Duodenal mucosa (tissue), 2 donors: ENCODE results near the gene GBE1.

Source experiments
- H3K27ac ChIP-seq: one replicate; pipeline ENCODE4 v1.7.0; 2013; ENCODE audit warnings: low read depth, low read length
- H3K27me3 ChIP-seq, 2 donors: one replicate each; pipeline ENCODE4 v1.7.0; 2013; ENCODE audit warnings: low read length in 2 of 2, control low read depth in 1 of 2; ENCODE audit not compliant: insufficient read depth in 2 of 2, control insufficient read depth in 1 of 2
- H3K36me3 ChIP-seq, 2 donors: one replicate each; pipeline ENCODE4 v1.7.0; 2013; ENCODE audit warnings: low read length in 2 of 2, control low read depth in 1 of 2; ENCODE audit not compliant: insufficient read depth in 2 of 2, control insufficient read depth in 1 of 2
- H3K4me1 ChIP-seq, 2 donors: one replicate each; pipeline ENCODE4 v1.7.0; 2013; ENCODE audit warnings: low read length in 2 of 2, control low read depth in 1 of 2; ENCODE audit not compliant: insufficient read depth in 2 of 2, control insufficient read depth in 1 of 2
- H3K4me3 ChIP-seq, 2 donors: one replicate each; pipeline ENCODE4 v1.7.0; 2013; ENCODE audit warnings: low read length in 2 of 2, low read depth in 1 of 2
- H3K9ac ChIP-seq, 2 donors: one replicate each; pipeline ENCODE4 v1.7.0; 2013; ENCODE audit warnings: low read length in 2 of 2, low read depth in 1 of 2
- H3K9me3 ChIP-seq, 2 donors: one replicate each; pipeline ENCODE4 v1.7.0; 2013; ENCODE audit warnings: low read length in 2 of 2, control low read depth in 1 of 2; ENCODE audit not compliant: control insufficient read depth in 1 of 2

Gene GBE1

DNA sequence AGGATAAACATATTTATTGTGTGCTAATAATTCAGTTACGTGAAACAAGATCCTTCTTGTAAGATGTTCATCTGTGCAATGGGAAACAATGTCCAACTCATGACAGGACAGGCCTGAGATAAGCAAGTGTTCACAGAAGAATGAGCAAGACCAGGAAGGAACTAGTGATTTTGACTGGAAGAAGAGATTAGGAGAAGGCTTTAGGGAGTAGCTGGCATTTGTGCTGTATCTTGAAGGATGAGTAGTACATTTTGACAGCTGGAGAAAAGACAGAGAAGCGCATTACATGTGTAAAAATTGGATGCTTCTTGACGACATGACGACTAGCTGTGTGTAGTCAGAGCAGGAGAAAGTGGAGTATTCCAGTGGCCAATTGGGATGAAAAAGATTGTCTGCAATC, 48.4 kb downstream of the GBE1 start:
- Histone ChIP-seq H3K36me3 (no peaks in the 10 kb centered on the region), H3K27ac (no peak overlapping the region), H3K4me3 (no peak overlapping the region), H3K27me3 (no peaks in the 10 kb centered on the region), H3K9me3 (no peaks in the 10 kb centered on the region), H3K9ac (no peak overlapping the region), H3K4me1 (no peaks in the 10 kb centered on the region)

DNA sequence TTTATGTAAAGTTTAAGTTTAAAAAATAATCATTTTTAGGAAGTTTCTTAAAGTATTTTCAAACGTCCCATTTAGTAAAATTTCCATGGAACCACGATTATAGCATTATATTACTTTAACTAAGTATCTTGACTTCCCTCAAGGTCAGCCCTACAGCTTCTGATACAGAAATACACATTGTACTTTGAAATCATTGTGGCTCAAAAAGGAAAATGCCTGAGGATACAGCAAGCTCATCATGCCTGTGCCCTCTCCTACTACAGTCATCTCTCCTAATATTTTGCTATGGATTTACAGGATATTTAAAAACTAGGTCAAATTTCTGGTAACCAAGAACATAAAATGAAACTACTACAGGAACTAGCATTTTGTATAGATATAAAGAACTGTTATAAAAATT, 51.8 kb downstream of the GBE1 start:
- H3K36me3 ChIP-seq, result no peaks in the 10 kb centered on the region
- H3K9ac ChIP-seq, result no peak overlapping the region
- no peaks in the 10 kb centered on the region for H3K9me3 ChIP-seq
- no peak overlapping the region for H3K27ac ChIP-seq
- H3K4me1 ChIP-seq, result no peaks in the 10 kb centered on the region
- H3K27me3 ChIP-seq, result no peaks in the 10 kb centered on the region
- no peak overlapping the region for H3K4me3 ChIP-seq

DNA sequence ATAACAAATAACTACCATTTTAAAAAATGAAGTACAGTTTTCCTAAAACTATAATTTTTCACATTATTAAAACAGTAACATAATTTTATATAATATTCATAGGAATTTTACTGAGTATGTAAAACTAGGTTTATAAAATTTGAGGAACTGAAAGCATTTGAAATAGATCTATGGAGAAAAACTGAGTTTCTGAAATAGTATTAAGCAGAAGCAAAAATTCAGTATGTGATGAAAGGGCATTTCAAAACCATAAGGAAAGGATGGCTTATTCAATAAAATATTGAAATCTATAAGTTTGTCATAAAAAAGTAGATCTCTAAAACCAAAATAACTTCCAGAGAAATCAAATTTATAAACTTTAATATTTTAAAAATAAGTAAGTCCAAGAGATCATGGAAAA, 53.4 kb downstream of the GBE1 start:
- Histone ChIP-seq H3K4me1 (no peaks in the 10 kb centered on the region), H3K27me3 (no peaks in the 10 kb centered on the region), H3K9me3 (no peaks in the 10 kb centered on the region), H3K4me3 (no peak overlapping the region), H3K9ac (no peak overlapping the region), H3K36me3 (no peaks in the 10 kb centered on the region), H3K27ac (no peak overlapping the region)

DNA sequence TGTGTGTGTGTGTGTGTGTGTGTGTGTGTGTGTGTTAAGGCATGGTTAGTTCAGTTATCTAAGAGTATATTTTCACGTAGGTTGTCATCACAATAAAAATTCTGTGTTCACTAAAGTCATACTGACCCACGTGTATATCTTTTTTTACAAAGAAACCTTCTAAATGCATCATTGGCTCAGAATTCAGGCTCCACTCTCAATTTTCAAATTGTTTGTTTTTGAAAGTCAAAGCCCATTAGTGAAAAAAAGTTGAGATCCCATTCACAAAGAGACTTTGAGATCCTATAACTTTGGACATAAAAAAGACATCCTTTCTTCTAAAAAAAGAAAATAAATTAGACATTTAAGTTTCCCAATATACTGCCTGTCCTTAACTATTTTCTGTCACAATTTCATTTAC, 59.3 kb downstream of the GBE1 start:
- no peaks in the 10 kb centered on the region for H3K9me3 ChIP-seq
- H3K36me3 ChIP-seq, result no peaks in the 10 kb centered on the region
- H3K27ac ChIP-seq, result no peak overlapping the region
- no peak overlapping the region for H3K4me3 ChIP-seq
- H3K9ac ChIP-seq, result no peak overlapping the region
- no peaks in the 10 kb centered on the region for H3K27me3 ChIP-seq
- H3K4me1 ChIP-seq, result no peaks in the 10 kb centered on the region

DNA sequence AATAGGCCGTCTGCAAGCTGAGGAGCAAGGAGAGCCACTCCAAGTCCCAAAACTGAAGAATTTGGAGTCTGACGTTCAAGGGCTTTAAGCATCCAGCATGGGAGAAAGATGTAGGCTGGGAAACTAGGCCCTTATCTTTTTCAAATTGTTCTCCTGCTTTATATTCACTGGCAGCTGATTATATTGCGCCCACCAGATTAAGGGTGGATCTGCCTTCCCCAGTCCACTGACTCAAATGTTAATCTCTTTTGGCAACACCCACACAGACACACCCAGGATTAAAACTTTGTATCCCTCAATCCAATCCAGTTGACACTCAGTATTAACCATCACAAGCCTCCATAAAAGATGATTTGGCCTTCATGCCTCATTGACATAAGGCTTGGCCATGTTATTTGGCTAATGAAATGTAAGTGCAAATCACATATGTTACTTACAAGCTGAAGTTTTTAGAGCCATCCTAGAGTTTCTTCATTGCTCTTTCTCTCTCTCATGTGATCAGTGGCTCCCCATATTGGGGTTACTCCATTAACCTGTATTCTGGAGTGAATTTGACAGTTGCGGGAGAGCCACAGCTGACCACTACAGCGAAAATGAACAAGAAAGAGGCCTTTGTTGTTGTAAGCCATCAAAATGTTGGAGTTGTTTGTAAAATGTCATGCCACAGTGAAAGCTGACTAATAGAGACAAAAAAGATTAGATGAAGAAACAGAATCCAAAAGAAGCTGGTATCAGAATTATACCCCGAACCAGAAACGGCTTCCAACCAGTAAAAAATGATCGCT, 61.7 kb downstream of the GBE1 start:
- Histone ChIP-seq H3K36me3 (no peaks in the 10 kb centered on the region), H3K9me3 (no peaks in the 10 kb centered on the region), H3K4me3 (no peak overlapping the region), H3K27me3 (no peaks in the 10 kb centered on the region), H3K27ac (no peak overlapping the region), H3K4me1 (no peaks in the 10 kb centered on the region), H3K9ac (no peak overlapping the region)

DNA sequence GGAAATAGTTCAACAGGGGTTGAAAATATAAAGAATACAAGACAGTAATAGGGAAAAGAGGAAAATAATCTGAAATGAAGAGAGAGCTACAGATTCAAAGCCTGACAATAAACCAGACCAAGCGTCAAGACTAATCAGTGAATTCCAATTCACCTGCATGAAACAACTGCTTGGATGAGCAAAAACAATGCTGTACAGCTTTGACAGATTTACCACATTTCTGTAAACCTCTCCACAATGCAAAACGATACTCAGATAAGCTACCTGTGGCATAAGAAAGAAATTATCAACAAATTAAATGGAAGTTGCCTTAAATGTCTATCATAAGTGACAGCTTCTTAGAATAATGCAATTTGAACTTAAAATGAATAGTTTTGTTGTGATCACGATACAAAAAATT, 65.4 kb downstream of the GBE1 start:
- H3K9me3 ChIP-seq, result no peaks in the 10 kb centered on the region
- H3K9ac ChIP-seq, result no peak overlapping the region
- H3K27ac ChIP-seq, result no peak overlapping the region
- H3K36me3 ChIP-seq, result no peaks in the 10 kb centered on the region
- no peaks in the 10 kb centered on the region for H3K4me1 ChIP-seq
- no peaks in the 10 kb centered on the region for H3K27me3 ChIP-seq
- H3K4me3 ChIP-seq, result no peak overlapping the region

DNA sequence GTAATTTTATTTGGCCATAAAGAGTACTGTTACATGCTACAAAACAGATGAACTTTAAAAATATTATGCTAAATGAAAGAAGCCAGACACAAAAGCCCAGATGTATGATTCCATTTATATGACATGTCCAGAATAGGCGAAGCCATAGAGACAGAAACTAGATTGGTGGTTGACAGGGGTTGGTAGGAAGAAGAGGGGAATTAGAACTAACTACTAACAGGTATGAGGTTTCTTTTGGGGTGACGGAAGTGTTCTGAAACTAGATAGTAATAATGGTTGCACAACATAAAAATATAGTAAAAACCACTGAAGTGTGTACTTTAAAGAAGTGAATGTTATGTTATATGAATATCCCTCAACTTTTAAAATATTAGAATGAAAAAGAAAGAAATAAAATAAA, 66.1 kb downstream of the GBE1 start:
- H3K4me3 ChIP-seq, result no peak overlapping the region
- no peaks in the 10 kb centered on the region for H3K4me1 ChIP-seq
- H3K36me3 ChIP-seq, result no peaks in the 10 kb centered on the region
- H3K9me3 ChIP-seq, result no peaks in the 10 kb centered on the region
- H3K27ac ChIP-seq, result no peak overlapping the region
- H3K27me3 ChIP-seq, result no peaks in the 10 kb centered on the region
- no peak overlapping the region for H3K9ac ChIP-seq

DNA sequence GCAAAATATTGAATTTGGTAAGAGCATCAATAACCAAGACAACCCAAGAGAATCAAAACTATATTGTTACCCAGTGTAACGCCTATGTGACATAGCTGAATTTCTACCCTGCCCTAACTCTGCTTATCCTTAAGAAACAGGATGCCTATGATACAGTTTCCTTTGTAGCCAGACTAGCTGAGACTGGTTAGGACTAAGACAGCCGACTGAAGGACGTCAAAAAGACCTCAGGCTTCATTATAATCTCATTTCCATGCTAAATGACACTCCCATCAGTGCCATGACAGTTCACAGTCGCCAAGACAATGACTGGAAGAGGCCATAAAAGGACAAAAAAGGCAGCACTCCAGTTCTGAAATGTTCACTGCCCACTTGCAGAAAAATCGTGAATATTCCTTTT, 66.8 kb downstream of the GBE1 start:
- H3K27ac ChIP-seq, result no peak overlapping the region
- no peaks in the 10 kb centered on the region for H3K9me3 ChIP-seq
- H3K27me3 ChIP-seq, result no peaks in the 10 kb centered on the region
- H3K4me3 ChIP-seq, result no peak overlapping the region
- no peak overlapping the region for H3K9ac ChIP-seq
- no peaks in the 10 kb centered on the region for H3K36me3 ChIP-seq
- no peaks in the 10 kb centered on the region for H3K4me1 ChIP-seq

DNA sequence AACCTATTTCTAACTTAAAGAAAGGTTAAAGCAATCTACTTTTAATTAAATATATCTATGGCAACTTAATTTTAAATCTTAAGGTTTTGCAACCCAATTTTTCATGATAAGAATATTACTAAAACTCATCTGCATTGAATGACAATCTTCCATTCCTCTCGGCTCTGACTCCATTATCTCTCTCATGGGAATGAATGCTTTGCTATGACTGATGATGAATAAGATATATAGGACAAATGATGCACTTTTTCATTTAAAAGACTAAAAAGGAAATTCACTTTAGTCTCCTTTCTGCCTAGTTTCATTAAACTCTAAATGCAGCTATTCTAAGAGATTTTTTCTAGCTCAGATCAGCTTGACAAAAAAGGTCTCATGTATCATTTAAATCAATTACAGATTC, 68.7 kb downstream of the GBE1 start:
- H3K36me3 ChIP-seq, result no peaks in the 10 kb centered on the region
- no peak overlapping the region for H3K27ac ChIP-seq
- no peaks in the 10 kb centered on the region for H3K9me3 ChIP-seq
- H3K27me3 ChIP-seq, result no peaks in the 10 kb centered on the region
- no peak overlapping the region for H3K9ac ChIP-seq
- no peaks in the 10 kb centered on the region for H3K4me1 ChIP-seq
- H3K4me3 ChIP-seq, result no peak overlapping the region

DNA sequence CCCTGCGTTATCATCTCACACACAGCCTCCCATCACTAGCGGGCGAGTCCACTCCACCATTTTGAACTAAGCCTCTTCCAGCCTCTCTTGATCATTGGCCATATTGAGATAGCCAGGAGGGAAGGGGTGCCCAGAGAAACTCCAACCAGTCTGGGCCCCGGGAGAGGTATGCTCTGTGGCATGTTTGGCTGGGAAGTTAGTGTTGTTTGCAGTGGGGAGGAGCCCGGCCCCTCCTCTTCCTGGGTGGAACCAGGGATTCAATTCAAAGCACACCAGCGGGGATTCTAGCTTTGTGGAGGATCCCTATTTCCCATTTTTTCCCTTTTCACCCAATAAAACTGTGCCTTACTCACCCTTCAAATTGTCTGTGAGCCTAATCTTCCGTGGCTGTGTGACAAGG, 71.8 kb downstream of the GBE1 start:
- H3K36me3 ChIP-seq, result no peaks in the 10 kb centered on the region
- H3K9ac ChIP-seq, result no peak overlapping the region
- no peaks in the 10 kb centered on the region for H3K27me3 ChIP-seq
- H3K4me3 ChIP-seq, result no peak overlapping the region
- no peaks in the 10 kb centered on the region for H3K9me3 ChIP-seq
- H3K4me1 ChIP-seq, result peaks cover 0 to 6% of the 10 kb centered on the region in 2 donors
- no peak overlapping the region for H3K27ac ChIP-seq
